ENCODE results near the gene FILIP1L.

DNA sequence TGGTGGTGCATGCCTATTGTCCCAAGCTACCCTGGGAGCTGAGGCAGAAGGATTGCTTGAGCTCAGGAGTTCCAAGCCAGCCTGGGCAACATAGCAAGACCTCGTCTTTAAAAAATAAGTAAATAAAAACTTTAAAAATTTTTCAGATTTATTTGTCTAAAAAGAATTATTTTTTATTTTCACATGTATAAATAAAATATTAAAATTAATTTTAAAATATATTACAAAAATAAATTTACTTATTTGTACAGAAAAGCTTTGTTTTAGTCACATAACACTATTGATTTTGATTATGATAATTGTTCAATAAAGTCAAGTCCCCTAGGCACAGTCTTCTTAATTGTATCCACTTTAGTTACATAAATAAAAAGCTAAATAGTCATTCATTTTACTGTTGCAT, 85.2 kb downstream of the FILIP1L start:
- TF ChIP-seq, protein P1, sequence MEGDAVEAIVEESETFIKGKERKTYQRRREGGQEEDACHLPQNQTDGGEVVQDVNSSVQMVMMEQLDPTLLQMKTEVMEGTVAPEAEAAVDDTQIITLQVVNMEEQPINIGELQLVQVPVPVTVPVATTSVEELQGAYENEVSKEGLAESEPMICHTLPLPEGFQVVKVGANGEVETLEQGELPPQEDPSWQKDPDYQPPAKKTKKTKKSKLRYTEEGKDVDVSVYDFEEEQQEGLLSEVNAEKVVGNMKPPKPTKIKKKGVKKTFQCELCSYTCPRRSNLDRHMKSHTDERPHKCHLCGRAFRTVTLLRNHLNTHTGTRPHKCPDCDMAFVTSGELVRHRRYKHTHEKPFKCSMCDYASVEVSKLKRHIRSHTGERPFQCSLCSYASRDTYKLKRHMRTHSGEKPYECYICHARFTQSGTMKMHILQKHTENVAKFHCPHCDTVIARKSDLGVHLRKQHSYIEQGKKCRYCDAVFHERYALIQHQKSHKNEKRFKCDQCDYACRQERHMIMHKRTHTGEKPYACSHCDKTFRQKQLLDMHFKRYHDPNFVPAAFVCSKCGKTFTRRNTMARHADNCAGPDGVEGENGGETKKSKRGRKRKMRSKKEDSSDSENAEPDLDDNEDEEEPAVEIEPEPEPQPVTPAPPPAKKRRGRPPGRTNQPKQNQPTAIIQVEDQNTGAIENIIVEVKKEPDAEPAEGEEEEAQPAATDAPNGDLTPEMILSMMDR (conservative IDR thresholded peaks at IDR 0.05; ENCODE audit: low read length), result no peak
- no peak for TF ChIP-seq EZH2phosphoT487 (IDR thresholded peaks at IDR 0.05; ENCODE audit: borderline replicate concordance, low read depth, low read length)
